ENCODE results near the gene CSNK2A3. TPM values are rescaled to one million over a fixed set of nuclear protein-coding genes. Genes with fewer than 3 reads are reported as not detected.

CSNK2A3 gene
- total RNA-seq, 1 experiment from 2014 or later = 2.0 TPM

DNA sequence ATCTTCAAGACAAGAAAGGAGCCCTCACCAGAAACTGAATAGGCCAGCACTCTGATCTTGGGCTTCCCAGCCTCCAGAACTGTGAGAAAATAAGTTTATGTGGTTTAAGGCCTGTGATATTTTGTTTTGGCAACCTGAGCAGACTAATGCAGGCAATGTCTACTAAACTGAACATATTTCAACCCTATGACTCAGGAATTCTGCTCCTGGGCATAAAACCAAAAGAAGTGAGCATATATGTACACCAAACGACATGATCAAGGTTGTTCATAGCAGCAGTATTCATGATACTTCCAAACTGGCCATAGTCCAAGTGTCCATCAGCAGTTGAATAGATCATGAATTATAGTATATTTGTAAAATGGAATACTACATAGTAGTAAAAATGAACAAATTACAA lies 29.0 kb downstream of the CSNK2A3 start:
- no peak for TF ChIP-seq FOSL1 (IDR thresholded peaks at IDR 0.05; ENCODE audit: low read depth)
- TF ChIP-seq, protein P1, sequence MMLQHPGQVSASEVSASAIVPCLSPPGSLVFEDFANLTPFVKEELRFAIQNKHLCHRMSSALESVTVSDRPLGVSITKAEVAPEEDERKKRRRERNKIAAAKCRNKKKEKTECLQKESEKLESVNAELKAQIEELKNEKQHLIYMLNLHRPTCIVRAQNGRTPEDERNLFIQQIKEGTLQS (IDR thresholded peaks at IDR 0.05) = no peak
- TF ChIP-seq, protein P2, sequence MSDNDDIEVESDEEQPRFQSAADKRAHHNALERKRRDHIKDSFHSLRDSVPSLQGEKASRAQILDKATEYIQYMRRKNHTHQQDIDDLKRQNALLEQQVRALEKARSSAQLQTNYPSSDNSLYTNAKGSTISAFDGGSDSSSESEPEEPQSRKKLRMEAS (IDR thresholded peaks at IDR 0.05) = no peak
- TF ChIP-seq TCF7L2 (IDR thresholded peaks at IDR 0.05; ENCODE audit: borderline replicate concordance, extremely low read depth, insufficient read depth, insufficient read length) = no peak
- TF ChIP-seq JUND (IDR thresholded peaks at IDR 0.05) = no peak
- TF ChIP-seq EGR1 (IDR thresholded peaks at IDR 0.05; ENCODE audit: low read depth) = no peak
- TF ChIP-seq, protein P3, sequence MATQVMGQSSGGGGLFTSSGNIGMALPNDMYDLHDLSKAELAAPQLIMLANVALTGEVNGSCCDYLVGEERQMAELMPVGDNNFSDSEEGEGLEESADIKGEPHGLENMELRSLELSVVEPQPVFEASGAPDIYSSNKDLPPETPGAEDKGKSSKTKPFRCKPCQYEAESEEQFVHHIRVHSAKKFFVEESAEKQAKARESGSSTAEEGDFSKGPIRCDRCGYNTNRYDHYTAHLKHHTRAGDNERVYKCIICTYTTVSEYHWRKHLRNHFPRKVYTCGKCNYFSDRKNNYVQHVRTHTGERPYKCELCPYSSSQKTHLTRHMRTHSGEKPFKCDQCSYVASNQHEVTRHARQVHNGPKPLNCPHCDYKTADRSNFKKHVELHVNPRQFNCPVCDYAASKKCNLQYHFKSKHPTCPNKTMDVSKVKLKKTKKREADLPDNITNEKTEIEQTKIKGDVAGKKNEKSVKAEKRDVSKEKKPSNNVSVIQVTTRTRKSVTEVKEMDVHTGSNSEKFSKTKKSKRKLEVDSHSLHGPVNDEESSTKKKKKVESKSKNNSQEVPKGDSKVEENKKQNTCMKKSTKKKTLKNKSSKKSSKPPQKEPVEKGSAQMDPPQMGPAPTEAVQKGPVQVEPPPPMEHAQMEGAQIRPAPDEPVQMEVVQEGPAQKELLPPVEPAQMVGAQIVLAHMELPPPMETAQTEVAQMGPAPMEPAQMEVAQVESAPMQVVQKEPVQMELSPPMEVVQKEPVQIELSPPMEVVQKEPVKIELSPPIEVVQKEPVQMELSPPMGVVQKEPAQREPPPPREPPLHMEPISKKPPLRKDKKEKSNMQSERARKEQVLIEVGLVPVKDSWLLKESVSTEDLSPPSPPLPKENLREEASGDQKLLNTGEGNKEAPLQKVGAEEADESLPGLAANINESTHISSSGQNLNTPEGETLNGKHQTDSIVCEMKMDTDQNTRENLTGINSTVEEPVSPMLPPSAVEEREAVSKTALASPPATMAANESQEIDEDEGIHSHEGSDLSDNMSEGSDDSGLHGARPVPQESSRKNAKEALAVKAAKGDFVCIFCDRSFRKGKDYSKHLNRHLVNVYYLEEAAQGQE (IDR thresholded peaks at IDR 0.05; ENCODE audit: low read depth) = no peak
- no peak for TF ChIP-seq ELF1 (IDR thresholded peaks at IDR 0.05; ENCODE audit: borderline replicate concordance, low read depth)
- TF ChIP-seq YY1 (IDR thresholded peaks at IDR 0.05; ENCODE audit: extremely low read depth, insufficient replicate concordance, low read depth, low read length) = no peak
- no peak for TF ChIP-seq POLR2A (IDR thresholded peaks at IDR 0.05; ENCODE audit: borderline replicate concordance, extremely low read depth, insufficient read depth, insufficient read length)
- TF ChIP-seq RAD21 (IDR thresholded peaks at IDR 0.05; ENCODE audit: low read depth) = no peak
- no peak for TF ChIP-seq ZFX (IDR thresholded peaks at IDR 0.05)
- TF ChIP-seq ZNF274 (IDR thresholded peaks at IDR 0.05; ENCODE audit: low read depth, low read length) = no peak
- no peak for TF ChIP-seq SP1 (IDR thresholded peaks at IDR 0.05; ENCODE audit: low read depth)
- TF ChIP-seq, protein P4, sequence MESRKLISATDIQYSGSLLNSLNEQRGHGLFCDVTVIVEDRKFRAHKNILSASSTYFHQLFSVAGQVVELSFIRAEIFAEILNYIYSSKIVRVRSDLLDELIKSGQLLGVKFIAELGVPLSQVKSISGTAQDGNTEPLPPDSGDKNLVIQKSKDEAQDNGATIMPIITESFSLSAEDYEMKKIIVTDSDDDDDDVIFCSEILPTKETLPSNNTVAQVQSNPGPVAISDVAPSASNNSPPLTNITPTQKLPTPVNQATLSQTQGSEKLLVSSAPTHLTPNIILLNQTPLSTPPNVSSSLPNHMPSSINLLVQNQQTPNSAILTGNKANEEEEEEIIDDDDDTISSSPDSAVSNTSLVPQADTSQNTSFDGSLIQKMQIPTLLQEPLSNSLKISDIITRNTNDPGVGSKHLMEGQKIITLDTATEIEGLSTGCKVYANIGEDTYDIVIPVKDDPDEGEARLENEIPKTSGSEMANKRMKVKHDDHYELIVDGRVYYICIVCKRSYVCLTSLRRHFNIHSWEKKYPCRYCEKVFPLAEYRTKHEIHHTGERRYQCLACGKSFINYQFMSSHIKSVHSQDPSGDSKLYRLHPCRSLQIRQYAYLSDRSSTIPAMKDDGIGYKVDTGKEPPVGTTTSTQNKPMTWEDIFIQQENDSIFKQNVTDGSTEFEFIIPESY (IDR thresholded peaks at IDR 0.05; ENCODE audit: extremely low read depth, insufficient replicate concordance, low read length) = no peak
- Histone ChIP-seq H3K4me2 (ENCODE audit: low read length) (no peak overlapping the region), H3K9me2 (ENCODE audit: insufficient read depth) (no peaks in the 10 kb centered on the region), H3K36me3 (ENCODE audit: control insufficient read depth in 1 of 2, insufficient read depth in 2 of 2, low read length in 2 of 2) (0 out of 4 replicates have a peak, but pooled peaks cover 0 to 10% of the 10 kb centered on the region in 2 experiments), H3K4me1 (ENCODE audit: control insufficient read depth in 1 of 2, insufficient read depth in 2 of 2, low read length in 2 of 2) (no peaks in the 10 kb centered on the region), H3K27me3 (ENCODE audit: insufficient read depth, low read length) (no peaks in the 10 kb centered on the region), H4K20me1 (ENCODE audit: insufficient read depth) (no peaks in the 10 kb centered on the region), H3K27ac (ENCODE audit: low read depth, low read length) (no peak overlapping the region), H2AFZ (ENCODE audit: low read depth, low read length, poor library complexity, severe bottlenecking) (no peak overlapping the region), H3K79me2 (ENCODE audit: insufficient read depth, low read length) (no peaks in the 10 kb centered on the region), H3K9ac (ENCODE audit: low read length) (no peak overlapping the region), H3K4me3 (replicated peaks in 1 of 2; ENCODE audit: low read depth in 1 of 2, low read length in 2 of 2) (no peak overlapping the region), H3K9me3 (ENCODE audit: control insufficient read depth in 1 of 2, insufficient read depth in 1 of 2, low read depth in 1 of 2, low read length in 2 of 2) (no peaks in the 10 kb centered on the region)
- CTCF ChIA-PET = no interaction called here
- intact Hi-C loops (cut with micrococcal nuclease) = no loop called here
- POLR2A ChIA-PET = no interaction called here
- DNase-seq (ENCODE audit: low read depth, low spot score) = no peak
- RAD21 ChIA-PET (ENCODE audit: low non-redundant PET in 1 of 2, low total read pairs in 2 of 2, uncharacterized antibody in 2 of 2, unreplicated experiment in 2 of 2) = no interaction called here
- ATAC-seq = no peak
- BruUV-seq (replicated peaks) = no TSS peak
